AG10803 (cell line): ENCODE results near the gene DDX6.
"Not testable (repeated sequence)": the region's sequence is repeated elsewhere in the genome, so short reads cannot be mapped to it uniquely, and the experiment has no call there.

Source experiments
- DNase-seq: peaks from one replicate; pipeline ENCODE4 v3.0.0; 2010; ENCODE audit warnings: low read depth
- H3K4me3 ChIP-seq: 2 replicates; pipeline ENCODE4 v1.5.1; 2011; ENCODE audit warnings: mild to moderate bottlenecking, low read length, control low read depth
- TF ChIP-seq, protein P1 (sequence below): conservative IDR thresholded peaks from 2 replicates; pipeline ENCODE4 v1.5.1; 2011; ENCODE audit warnings: mild to moderate bottlenecking, low read length, control low read depth, inconsistent platforms

Gene DDX6

DNA sequence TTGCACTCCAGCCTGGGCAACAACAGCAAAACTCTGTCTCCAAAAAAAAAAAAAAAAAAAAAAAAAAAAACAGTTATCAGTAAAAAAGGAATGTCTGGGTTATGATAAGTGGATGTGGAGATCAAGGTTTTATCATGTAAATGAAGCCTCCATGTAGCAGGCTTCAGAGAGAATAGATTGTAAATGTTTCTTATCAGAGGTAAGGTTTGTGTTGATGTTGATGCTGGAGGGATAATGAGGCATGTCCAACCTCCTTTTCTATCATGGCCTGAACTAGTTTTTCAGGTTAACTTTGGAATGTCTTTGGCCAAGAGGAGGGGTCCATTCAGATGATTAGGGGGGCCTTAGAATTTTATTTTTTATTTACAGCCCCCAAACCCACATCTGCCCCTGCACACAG is 76.1 kb downstream of the DDX6 start:
- H3K4me3 ChIP-seq = no peak overlapping the region

DNA sequence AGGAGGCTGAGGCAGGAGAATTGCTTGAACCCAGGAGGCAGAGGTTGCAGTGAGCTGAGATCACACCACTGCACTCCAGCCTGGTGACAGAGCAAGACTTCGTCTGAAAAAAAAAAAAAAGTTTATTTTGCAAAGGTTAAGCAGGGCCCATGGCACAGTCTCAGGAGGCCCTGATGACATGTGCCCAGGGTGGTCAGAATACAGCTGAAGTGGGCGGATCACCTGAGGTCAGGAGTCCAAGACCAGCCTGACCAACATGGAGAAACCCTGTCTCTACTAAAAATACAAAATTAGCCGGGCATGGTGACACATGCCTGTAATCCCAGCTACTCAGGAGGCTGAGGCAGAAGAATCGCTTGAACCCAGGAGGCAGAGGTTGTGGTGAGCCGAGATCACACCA is 76.5 kb downstream of the DDX6 start:
- H3K4me3 ChIP-seq = not testable (repeated sequence)

More for the DNA sequence above, 76.1 kb downstream of the DDX6 start:
- TF ChIP-seq, protein P1, sequence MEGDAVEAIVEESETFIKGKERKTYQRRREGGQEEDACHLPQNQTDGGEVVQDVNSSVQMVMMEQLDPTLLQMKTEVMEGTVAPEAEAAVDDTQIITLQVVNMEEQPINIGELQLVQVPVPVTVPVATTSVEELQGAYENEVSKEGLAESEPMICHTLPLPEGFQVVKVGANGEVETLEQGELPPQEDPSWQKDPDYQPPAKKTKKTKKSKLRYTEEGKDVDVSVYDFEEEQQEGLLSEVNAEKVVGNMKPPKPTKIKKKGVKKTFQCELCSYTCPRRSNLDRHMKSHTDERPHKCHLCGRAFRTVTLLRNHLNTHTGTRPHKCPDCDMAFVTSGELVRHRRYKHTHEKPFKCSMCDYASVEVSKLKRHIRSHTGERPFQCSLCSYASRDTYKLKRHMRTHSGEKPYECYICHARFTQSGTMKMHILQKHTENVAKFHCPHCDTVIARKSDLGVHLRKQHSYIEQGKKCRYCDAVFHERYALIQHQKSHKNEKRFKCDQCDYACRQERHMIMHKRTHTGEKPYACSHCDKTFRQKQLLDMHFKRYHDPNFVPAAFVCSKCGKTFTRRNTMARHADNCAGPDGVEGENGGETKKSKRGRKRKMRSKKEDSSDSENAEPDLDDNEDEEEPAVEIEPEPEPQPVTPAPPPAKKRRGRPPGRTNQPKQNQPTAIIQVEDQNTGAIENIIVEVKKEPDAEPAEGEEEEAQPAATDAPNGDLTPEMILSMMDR = no peak
- DNase-seq = no peak

DNA sequence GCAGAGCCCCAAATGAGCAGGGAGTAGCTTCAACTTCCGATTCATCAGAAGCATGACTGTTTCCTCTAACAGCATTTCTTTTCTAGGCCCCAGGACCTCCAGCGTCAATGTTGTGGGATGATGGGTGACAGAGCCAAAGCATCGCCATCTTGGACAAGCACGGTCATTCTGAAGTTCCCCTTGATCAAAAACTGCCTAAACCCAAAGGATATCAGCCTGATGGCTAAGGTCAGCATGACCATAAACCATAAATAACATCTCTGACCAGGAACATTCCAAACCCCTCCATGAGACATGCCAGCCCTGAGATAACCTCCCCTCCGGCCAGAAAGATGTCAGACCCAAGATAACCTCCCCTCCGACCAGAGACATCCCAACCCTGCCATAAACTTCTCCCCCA is 82.7 kb downstream of the DDX6 start:
- TF ChIP-seq, protein P1 = no peak
- no peak overlapping the region for H3K4me3 ChIP-seq

More for the DNA sequence above, 76.5 kb downstream of the DDX6 start:
- DNase-seq = not testable (repeated sequence)

DNA sequence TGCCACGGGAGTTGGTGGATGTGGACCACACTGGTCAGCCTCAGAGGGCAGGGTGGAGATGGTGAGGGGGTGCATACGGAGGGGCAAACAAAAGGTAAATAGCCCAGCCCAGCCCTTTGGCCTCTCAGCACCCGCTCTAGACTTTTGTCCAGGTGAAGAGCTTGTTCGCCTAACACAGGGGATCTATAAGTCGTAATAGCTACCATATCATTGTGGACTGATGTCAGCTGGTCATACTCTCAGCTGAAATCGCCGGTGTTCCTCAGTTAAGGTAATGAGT is 84.5 kb downstream of the DDX6 start:
- TF ChIP-seq, protein P1 = no peak
- no peak overlapping the region for H3K4me3 ChIP-seq
- no peak for DNase-seq

More for the DNA sequence above, 82.7 kb downstream of the DDX6 start:
- no peak for DNase-seq

DNA sequence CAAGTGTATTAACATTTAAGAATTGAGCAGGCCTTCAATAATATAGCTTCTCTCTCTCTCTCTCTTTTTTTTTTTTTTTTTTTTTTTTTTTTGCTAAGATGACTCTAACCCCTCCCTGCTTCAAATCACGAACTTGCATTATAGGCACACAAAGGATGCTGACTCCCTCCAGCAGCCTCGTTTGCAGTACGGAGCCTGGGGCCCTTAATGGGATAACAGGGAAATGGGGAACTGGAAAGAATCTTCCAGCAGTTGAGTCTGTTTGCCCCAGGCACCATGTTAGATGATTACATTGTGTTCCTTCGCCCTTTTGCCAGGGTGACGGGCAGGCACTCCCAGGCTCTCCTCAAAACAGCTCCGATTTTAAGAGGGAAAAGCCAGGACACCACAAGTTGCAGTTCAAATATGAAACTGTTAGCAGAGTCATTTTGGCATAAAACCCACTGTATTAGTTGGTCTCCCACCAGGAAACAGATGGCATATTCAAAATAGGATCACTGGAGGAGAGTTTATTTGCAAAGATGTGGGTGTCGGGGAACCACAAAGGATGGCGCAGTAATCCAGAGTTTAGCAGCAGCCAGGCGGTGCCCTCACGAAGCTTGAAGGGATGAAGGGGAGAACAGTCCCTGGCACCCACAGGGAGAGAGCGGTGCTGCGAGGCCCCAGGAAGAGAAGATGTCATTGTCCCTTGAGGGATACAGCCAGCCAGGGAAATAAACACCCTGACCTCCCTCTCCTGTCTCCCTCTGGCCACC is 85.0 kb downstream of the DDX6 start:
- DNase-seq = no peak
- TF ChIP-seq, protein P1 = no peak
- no peak overlapping the region for H3K4me3 ChIP-seq

DNA sequence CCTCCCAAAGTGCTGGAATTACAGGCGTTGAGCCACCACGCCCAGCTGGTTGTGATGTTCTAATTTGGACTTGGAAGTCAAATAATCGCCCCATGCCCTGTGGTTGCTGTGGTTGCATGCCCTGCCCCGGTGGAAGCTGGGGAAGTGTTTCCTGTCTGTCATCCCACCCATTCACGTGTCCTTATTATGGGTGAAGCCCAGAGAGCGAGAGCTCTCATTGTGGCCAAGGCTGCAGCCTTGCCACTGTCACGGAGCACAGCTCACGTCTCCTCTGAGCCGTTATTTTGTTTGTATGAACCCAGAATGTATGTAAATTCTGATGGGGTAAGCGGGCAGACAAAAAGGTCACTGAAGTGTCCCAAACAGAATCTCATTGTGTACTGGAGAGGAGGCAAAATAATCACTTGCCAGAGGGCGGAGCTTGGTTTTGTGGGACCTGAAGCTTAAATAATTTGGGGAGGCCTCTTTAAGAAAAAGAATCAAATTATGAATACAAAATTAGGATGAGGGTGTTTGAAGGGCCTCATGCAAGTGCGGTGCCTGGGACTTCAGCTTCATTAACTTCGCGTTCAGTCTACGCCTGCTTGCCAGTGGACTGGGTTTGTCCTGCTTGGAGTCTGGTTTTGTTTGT is 85.7 kb downstream of the DDX6 start:
- DNase-seq = no peak
- TF ChIP-seq, protein P1 = no peak
- no peak overlapping the region for H3K4me3 ChIP-seq

DNA sequence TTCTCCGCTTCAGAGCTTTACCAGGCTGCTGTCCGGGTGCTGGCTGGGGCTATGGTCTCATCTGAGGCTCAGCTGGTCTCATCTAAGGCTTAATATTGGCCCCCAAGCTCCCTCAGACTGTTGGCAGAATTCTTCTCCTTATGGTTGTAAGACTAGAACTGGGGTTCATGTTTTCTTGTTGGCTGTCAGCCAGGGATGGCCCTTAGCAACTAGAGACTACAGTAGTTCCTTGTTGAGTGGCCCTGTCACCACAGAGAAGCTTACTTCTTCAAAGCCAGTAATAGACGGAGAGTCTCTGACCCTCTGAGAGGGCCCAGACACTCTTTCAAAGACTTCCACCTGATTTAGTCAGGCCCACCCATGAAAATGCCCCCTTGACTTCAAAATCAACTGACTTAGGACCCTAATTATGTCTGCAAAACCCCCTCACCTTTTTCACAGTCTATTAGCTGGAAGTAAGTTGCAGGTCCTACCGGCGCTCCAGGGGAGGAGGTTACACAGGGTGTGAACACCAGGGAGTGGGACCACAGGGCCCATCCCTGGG is 87.3 kb downstream of the DDX6 start:
- H3K4me3 ChIP-seq = no peak overlapping the region
- TF ChIP-seq, protein P1 = no peak
- DNase-seq = no peak
